GM21360 (cell line): ENCODE measurements around the gene MALL.
"Not testable (repeated sequence)": the region's sequence is repeated elsewhere in the genome, so short reads cannot be mapped to it uniquely, and the experiment has no call there.

Experiments used
- ATAC-seq: cut with Tn5 transposase; IDR thresholded peaks from one replicate; pipeline ENCODE4 v1.9.1; 2021; ENCODE audit warnings: mild to moderate bottlenecking, moderate library complexity; ENCODE audit not compliant: unreplicated experiment

Gene MALL

DNA sequence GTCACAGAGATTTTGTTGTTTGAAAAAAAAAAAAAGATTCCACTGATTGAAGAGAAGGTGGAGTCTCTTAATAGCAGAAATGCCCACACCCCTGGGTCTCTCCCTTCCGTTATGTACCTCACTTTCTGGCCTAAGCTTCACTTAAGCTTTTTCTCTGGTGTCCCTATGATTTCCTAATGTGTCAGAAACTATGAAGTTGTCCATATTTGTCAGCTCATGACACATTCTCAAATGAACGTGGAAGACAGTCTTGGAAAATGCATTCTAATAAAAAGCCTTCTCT is 5.4 kb upstream of the MALL start:
- ATAC-seq: no peak

DNA sequence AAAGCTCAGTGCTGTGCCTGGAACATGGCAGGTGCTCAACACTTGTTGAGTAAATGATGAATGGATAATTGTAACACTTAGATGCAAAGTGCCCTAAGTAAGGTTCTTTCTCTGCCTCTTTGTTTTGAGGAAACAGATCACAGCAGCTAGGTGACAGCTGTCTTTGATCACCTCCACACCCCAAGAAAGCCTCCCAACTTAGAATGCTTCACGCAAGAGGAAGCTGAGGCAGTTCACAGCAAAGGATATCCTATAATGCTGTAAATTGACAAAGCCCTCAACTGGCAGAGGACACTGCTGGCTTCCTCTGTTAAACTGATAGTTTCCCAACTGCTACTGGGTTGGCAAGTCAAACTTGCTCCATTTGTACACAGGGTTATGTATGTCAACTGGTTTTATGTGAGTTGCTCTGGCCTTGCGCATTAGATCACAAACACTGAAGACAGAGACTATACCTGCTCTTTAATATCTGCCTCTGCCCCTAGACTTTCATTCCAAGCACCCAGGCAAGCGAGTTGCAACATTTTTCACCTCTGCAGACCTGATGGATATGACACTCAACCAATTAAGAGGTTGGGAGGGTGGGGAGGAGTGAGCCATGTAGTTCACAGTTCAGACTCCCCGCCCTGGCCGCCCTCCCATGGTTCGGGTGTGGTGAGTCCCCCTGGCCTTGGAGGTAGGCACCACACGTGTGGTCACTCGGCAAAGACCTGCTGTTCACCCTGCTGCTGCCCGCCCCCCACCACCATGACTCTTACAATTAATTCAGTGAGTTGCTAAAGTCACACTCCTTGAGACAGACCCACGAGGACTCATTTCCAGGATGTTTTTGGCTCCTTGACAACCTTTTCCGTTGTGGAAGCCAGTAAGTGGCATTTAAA is 4.8 kb upstream of the MALL start:
- ATAC-seq: no peak

DNA sequence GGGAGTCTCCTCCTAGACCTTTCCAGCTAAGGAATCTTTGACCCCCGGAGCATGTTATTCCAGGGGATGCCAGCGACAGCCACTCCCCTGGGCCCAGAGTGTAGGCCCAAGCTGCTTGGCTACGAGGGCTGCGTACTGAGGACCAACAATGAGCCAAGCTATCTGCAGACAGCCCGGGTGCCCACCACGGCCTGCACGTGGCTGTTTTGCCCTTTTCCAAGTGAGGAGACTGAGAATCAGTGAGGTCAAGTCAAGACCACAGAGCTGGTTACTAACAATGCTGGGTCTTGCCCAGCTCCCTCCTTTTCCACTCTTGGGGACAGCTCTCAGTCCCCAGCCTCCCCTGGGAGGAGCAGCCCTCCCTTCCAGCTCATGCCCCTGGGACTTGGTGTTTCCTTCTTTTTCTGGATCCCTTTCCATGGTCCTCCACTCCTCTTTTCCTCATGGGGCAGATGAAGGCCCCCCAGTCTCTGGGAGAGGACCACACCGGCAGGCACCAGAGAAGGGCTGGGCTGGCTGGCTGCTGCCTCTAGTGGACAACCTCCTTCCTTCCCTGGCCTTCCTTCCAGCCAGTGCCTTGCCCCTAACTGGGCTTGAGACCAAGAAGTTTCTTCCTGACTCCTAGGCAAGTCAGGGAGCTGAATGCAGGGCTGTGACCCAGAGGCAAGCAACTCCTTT is 550 bp upstream of the MALL start:
- ATAC-seq: no peak

DNA sequence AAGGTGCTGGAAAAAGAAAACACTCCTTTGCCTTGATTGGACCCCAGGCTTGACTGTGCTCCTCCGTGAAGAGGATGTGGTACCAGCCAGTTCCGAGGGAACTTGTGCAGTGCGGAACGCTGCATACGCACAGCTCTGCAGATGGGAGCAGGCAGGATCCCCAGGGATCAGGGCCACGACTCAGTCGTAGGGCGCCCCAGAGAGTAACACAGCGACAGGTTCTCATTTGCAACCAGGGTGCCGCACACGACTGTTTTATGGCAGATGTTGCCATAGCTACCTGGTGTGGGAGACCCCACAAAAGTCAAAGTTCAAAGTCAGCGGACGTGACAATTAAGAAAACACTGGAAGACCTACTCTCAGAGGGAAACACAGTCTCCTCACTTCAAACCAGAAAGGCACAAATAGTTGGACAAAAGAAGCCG is 779 bp downstream of the MALL start:
- ATAC-seq: no peak

DNA sequence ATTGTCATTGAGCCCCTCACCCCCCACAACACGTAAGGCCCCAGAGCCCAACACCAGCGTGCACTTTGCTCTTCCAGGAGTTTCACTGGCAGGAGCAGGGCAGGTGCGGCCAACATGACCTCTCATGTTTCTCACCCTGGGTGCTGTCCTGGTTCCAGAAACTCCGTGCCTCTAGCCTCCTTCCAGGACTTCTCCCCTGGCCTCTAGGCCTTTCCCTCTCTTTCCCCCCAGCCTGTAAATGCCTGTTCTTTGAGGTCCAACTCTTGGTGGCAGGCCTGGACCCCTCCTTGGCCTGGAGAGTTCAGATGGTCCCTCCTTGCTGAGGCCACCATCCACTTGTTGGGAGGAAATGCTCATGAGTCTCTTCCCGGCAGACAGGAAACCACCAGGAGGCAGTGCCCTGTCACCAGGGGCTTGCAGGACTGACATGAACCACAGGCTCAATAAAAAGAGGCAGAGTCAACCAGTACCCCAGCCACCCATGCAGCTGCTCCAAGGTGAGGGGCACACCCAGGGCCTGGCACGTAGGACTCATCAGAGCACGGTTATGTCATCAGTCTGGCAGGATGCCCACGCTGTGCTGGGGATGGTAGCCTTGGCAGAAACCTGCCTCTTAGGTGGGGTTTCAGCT is 1.5 kb downstream of the MALL start:
- ATAC-seq: no peak

DNA sequence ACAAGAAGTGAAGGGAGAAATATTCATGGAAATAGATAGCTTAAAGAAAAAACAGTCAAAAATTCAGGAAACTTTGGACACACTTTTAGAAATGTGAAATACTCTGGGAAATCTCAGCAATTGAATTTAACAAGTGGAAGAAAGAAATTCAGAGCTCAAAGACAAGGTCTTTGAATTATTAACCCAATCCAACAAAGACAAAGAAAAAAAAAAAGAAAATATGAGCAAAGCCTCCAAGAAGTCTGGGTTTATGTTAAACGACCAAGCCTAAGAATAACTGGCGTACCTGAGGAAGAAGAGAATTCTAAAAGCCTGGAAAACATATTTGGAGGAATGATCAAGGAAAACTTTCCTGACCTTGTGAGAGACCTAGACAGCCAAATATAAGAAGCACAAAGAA is 7.3 kb downstream of the MALL start:
- ATAC-seq: not testable (repeated sequence)

DNA sequence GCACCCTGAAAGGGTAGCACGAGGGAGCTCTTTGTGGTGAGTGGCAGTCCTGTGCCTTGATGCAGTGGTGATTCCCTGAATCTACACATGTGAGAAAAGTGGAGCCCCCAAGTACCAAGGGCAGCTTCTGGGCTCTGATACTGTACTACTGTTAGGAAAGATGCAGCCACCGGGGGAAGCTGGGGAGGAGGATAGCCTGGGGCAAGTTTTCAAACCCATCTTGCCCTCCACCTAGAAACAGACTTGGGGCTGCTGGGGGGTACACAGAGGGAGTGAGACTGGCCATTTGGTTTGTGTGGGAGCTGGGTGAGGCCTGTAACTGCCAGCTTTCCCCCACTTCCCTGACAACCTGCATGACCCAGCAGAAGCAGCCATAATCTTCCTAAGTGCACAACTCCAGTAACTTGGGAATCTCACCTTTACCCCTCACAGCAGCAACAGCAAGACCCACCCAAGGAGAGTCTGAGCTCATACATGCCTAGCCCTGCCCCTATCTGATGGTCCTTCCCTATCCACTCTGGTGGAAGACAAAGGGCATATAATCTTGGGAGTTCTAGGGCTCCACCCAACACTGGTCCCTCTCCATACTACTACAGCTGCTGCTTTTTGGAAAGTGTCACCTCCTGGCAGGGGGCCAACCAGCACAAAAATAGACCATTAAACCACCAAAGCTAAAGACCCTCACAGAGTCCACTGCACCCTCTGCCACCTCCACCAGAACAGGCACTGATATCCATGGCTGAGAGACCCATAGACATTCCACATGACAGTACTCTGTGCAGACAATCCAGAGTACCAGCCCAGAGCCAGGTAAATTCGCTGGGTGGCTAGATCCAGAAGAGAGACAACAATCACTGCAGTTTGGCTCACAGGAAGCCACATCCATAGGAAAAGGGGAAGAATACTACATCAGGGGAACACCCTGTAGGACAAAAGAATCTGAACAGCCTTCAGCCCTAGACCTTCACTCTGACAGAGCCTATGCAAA is 8.2 kb downstream of the MALL start:
- ATAC-seq: no peak

DNA sequence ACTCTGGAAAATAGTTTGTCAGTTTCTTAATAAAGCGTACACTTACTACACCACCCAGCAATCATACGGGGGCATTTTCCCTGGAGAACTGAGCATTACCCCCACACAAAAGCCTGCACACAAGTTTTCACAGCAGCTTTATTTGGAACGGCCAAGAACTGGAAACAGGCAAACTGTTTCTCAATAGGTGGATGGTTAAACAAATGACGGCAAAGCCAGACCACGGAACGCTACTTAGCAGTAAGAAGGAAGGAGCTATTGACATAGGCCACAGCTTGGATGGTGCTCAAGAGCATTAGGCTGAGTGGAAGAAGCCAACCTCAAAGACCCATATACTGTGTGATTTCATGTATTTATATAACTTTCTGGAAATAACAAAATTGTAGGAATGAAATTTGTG is 9.0 kb downstream of the MALL start:
- ATAC-seq: no peak

DNA sequence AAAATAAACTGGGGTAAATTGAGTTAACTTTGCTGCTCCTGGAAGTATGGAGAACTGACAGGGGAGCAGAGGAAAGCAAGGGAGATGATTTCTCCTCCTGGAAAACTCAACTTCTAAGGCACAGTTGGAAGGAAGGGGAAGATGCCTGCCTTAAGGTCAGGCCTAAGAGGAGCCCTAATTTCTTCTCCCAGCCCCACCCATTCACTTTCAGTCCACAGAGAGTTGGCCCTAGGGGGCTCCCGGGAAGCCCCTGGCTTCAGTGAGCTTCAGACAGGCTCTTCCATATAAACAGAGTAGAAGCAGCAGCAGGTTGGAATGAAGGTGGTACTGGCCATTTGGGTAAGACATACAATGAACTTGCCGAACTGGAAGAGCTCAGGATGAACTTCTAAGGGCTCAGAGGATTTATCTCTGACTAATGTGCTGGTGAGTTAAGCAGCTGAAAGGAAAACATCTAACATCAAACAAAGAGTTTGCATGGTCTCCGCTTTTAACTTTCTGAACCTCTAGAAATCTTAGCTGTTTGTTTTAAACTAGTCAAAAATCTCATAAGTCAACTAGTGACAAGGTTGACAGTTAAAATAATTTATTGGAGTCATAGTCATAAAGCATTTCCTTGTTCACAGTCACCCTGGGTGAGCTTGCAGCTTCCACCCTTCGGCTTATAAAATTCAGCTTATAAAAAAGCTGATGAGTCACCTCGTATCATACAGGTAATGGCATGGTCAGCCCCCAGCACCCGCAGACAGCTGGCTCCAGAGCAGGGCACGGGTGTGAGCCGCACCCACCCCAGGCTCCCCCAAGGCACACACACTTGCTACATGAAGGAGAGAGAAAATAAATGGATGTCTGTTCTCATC is 9.8 kb downstream of the MALL start:
- ATAC-seq: no peak

DNA sequence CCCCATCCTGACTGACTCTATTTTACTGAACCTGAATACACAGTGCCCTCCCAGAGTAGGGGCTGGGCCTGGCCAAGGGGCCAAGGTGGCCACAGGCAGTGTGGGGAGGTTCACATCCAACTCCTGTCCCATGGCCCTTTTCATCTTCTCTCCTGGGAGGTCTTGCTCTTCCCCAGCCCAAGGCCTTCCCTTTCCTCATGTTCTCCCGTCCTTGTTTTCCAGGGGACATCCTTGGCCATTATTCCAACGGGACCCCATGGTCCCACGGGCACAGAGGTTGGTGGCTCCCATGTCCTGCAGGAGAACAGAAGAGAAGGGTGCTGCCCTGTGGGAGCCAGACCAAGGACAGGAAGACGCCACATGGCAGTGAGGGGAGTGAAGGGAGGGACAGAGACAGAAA is 10.4 kb downstream of the MALL start:
- ATAC-seq: no peak

DNA sequence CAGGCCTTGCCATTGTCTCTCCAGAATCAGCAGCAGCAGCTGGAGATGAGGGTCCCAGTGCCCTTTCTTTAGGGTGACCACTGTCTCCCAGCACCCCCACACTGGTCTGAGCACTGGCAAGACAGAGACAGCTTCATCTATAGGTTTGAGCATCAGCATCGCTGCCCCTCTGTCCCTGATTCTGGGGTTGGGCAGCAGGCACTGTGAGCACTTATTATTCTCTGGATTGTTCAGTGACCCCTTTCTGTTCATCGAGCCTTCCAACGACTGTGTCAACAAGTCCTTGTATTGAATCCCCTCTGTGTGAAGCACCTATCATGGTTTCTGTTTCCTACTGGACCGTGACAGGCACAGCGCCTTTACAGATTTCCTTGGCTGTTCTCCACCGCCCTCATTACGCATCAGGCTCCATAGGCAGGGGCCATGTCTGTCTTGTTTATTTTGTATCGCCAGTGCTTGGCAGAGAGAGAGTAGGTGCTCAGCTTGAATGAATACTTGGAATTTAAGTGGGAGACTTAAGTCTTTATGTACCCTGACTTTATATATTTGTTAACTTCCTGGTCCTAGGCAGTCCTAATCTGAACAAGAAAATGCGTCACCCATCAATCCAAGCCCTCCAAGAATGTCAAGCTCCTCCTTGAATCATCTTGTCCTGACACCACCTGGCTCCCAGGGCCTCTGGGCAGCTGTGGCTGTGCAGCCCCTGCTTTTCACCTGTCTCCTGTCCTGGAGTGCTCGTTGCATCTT is 11.4 kb downstream of the MALL start:
- ATAC-seq: no peak

DNA sequence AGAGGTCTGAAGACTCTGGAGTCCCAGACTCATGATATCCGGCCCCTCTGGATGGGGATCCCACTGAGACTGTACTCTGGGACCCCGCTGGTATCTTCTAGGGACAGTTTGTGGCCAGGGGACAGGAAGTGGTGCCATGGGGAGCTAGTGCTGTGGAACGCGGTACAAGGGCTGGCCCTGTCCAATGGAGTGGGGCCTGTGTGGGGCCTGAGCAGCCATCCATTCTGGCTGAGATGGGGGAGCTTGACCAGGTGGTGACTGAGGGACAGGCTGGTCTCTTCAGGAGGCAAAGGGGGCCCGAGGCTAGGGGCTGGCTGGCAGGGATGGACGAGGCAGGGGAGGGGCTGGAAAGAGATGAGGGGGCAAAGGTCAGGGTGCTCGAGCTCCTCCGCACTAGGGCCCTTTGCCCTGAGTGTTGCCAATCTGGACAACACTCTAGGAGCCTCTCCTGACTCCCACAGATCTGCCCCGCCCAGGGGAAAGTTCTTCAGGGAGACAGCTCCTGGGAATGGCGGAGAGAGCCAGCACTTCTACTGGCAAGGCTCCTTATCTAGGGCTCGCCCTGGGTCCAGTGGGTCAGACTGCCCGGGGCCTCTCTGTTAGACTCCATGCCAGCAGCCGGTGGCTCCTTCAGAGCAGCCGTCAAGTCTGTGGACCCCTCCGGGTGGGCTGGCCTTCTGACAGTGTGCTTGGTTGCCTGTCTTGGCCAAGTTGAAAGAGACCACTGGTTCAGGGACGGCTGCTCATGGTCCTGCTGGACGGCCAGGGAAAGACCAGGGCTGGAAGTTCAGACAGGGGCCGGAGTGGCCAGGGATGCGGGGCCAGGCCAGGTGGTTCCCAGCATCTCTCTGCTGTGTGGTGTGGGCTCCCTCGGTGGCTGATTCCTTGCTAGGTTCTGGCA is 12.3 kb downstream of the MALL start:
- ATAC-seq: no peak

DNA sequence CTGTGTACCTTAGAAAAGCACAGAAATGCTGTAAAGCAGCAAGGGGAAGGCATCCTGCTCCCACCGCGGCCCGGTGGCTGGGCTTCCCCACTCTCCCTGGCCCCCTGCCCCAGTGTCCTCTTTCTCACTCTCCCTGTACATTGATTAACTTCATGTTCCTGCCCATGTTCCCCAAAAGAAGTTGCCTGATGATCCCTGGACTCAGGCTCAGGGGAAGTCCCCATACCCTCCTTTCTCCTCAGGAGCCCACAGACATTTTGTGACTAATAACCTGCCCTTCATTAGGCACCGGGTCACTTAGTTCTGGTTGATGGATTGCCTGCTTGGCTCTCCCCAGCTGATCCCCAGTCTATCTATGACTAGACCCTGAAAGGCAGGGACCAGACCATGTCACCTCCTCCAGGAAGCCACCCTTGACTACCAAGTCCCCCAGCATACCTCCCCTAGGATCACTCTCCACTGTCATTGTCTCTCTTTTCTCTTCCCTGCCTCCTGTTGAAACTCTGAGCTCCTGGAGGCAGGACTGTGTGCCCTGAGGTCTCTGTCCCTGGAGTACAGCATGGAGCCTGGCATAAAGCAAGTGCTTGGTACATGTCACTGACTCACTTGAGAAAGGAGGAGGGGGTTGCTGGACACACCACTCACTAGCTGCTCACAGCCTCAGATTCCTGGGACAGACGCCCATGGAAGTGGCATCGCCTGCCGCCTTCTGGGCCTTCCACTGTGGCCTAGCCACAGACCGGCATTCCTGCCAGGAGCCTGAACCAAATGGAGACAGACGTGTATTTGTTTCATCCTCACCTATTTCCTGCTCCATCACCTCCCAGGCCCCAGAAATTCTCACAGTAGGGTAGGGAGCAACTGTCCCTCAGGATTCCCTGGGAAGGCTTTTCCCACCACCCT is 13.5 kb downstream of the MALL start:
- no peak for ATAC-seq

DNA sequence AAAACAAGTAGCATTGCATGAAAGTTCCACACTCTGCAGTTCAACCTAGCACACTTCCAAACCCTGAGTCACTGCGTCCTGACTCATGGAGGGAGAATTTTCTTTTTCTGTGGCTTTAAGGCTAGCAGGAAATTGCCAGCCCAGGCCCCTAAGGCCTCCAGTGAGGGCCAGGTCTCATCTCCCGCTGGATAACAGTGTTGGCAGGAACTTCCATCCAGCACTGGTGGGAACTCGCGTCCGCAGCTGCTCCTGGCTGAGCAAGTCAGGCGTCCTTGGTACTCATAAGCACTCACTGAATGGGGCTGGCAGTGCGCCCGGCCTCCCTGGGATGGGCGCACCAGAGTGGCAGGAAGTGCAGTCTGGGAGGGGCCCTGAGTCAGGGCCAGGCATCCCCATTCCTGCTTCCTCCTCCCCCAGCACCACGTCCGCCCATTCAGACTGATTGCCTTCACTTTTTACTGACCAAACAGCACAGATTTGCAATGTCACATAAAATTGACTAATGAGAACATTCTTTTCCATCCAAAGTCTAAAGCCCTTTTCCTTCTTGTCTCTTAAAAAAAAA is 14.3 kb downstream of the MALL start:
- no peak for ATAC-seq

DNA sequence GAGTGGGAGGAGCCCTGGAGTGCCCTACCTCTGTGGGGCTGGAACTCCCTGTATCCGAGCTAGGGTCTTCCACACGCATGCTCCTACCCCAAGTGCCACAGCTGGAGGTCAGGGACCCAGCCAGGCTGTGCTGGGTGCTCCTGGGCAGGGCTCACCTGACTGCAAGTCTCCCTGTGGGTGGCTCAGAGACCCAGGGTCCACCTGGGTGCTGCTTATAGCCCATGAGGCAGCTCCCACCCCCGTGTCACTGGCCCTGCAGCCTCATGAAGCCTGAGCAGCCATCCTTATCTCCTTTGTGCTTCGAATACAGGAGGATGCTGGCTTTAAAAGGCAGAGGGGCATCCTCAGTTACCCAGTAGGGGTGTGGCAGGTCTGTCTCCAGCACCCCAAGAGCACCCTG is 14.7 kb downstream of the MALL start:
- ATAC-seq: not testable (repeated sequence)

DNA sequence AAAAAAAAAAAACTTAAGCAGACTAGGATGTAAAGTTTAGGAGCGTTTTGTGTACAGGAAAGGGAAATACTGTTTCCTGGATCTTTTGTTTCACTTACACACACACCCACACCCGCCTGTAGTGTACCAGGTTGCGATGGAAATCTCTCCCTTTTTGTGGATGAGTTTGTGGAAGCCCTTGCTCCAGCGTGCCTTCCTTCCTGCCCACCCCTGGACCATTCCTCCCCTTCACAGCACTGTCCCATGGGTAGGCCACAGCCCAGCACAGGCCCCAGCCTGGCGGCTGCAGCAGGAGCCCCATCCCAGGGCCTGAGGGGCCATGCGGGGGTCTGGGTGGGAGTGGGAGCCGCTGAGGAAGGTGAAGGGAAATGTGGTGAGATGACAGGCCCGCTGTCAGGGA is 15.1 kb downstream of the MALL start:
- ATAC-seq: no peak
